ENCODE data around the gene SPPL2B. TPM values are rescaled to one million over a fixed set of nuclear protein-coding genes. Genes with fewer than 3 reads are reported as not detected.
A peak's percentile ranks its signal among the peaks of the same experiment; 100 is the strongest.

Gene SPPL2B
- total RNA-seq, 2 donors from 2014 or later: 22.9 to 33.7 TPM

DNA sequence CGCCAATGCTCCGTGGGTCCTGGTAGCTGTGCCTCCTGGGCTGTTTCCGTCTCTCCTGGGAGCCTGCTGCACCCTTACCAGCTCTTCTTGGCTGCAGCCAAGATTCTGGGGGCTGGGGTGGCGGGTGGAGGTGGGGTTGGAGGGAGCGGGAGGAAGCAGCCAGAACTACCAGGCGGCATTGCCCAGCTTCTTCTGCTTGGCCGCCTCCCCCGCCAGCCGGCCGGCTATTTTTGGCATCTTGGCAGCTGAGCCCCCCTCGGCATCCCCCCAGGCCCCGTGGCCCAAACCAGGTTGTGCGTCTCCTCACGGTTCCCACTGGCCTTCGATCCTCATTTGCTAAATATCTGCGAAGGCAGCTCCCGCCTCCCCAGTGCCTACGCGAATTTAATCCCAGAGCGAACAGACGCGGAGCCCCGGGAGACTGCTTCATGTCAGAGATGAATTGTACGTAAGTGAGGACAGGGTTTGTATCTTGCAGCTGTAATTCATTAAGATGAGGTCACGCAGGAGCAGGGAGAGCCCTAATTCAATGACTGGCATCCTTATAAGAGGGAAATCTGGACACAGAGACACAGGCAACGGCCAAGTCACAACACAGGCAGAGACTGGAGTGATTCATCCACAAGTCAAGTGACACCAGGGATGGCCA, 33.7 kb upstream of the SPPL2B start:
- intact Hi-C loops (cut with DNase I): no loop called here
- peak; percentile 68 to 78 for ATAC-seq
- DNase-seq: peak; percentile 56

DNA sequence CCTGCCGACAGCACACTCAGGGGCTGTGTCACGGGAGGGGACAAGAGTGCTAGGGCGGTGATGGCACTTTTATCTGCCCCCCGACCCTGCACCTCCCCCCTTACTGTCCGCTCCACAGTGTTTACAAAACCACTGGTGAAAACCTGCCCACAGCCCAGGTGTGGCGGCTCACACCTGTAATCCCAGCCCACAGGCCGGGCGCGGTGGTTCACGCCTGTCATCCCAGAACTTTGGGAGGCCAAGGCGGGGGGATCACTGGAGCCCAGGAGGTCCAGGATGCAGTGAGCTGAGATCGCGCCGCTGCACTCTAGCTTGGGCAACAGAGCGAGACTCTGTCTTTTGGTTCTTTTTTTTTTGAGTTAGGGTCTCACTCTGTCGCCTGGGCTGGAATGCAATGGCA, 32.3 kb upstream of the SPPL2B start:
- ATAC-seq (no peak), DNase-seq (no peak)
- intact Hi-C loops (cut with DNase I): no loop called here

DNA sequence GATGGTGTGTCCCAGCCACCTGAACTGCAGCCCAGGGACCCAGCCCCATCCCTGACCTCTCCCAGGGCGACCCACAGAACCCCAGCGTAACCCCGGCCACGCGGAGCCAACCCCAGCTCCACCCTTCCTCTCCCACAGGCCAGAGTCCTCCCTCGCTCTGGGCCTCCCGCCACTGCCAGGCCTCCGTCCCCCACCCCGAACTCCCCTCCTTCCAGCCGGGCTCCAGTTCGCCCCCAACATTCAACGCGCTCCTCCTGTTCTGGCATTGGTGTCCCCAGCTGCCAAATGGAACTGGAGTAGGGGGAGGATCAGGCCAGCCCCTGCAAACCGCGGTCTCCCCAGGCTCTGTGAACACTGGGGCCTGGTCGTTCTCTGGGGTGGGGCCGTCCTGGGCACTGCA, 28.0 kb upstream of the SPPL2B start:
- DNase-seq (no peak), ATAC-seq (no peak)
- intact Hi-C loops (cut with DNase I): no loop called here

DNA sequence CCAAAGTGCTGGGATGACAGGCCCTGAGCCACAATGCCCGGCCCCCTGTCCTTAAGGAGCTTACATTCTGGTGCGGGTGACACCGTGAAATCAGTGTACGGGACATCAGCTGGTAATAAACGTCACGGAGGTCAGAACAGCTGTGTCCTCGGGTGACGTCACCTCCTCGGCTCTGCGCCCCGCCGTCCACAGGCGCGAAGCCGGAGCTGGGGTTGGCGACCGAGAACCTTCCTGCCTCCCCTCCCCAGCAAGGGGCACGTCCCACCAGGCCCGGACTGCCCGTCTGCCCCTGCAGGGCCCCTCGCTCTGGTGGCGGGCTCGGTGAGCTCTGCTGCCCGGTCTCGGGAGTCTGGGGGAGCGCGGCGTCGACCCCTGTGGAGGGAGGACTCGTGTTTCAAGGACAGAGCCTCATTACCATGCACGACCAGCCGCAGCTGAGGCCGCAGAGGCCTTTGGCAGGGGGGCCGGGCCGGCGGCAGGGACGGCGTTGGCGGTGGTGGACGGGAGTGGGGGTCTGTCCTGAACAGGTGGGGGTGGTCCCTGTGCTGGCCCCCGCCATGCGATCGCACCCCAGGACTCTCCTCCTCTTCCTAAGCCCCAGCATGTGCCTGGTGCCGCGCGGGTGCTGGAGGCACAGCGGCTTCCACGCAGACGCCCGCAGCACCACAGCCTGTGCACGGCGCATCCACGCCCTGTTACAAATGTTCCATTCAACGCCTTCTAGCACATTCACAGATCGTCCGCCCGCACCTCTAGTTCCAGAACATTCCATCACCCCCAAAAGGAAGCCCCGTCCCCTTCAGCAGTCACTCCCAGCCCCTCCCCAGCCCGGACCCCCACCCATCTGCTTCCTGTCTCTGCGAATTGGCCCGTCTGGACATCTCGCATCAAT, 25.9 kb upstream of the SPPL2B start:
- intact Hi-C loops (cut with DNase I): no loop called here
- ATAC-seq (peak; percentile 53 to 66), DNase-seq (peak; percentile 72)

DNA sequence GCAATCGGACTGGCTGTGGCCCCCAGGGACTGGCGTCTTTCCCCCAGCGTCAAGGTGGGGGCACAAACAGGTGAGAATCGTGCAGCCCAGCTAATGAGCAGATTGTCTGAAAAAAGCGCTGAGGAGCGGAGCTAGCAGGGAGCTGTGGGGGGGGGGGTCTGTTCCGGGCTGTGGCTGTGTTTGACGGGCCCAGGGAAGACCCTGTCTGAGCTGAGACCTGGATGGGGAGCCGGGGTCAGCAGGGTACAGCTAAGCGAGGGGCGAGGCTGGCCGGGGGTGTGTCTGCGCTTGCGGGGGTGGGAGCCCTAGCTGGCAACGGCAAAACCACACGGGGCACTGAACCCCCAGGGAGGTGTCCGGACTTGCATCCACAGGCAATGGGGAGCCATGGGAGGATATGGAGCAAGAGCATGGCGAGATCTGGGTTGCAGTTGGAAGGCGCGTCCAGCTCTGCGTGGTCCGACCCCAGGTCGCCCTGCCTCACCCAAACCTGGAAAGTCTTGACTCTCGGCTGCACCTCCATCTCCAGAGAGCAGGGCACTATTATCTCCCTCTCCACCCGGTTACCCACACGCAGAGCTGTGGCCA, 25.2 kb upstream of the SPPL2B start:
- ATAC-seq (no peak), DNase-seq (no peak)
- intact Hi-C loops (cut with DNase I): no loop called here

DNA sequence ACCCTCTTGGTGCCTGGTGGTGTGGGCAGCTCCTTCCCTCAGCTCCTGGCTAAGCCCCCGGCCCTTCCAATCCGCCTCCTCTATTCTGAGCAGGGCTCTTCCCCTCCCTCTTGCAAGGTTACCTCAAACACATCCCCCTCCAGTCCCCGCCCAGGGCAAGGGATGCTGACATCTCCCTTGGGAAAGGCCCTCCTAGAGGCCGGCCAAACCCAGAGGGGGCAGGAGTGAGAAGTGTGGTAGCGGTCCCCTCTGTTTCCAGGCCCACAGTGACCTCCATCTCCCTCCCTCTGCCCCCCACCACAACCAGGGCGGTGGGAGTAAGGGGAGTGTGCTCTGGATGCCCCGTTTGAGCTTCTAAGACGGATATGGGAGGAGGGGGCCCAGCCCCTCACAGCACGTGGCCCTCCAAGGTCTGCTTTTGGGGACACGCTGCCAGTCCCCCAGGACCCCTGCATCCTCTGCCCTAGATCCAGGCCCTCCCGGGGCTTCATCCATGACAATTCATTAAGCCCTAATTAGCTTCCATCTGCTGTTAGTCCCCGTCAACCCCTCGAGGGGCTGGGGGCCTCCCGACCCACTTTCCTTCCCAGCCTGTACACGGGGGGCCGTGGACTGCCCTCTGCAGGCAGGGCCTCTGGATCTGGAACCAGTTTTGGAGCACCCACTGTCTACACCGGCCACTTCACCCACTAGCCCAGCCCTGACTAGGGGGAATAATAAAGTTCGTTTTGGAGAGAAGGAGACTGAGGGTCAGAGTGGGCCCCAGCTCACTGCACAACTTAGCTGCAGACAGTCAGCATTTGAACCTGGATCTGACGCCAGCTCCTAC, 22.8 kb upstream of the SPPL2B start:
- DNase-seq (no peak), ATAC-seq (no peak)
- intact Hi-C loops (cut with DNase I): no loop called here

DNA sequence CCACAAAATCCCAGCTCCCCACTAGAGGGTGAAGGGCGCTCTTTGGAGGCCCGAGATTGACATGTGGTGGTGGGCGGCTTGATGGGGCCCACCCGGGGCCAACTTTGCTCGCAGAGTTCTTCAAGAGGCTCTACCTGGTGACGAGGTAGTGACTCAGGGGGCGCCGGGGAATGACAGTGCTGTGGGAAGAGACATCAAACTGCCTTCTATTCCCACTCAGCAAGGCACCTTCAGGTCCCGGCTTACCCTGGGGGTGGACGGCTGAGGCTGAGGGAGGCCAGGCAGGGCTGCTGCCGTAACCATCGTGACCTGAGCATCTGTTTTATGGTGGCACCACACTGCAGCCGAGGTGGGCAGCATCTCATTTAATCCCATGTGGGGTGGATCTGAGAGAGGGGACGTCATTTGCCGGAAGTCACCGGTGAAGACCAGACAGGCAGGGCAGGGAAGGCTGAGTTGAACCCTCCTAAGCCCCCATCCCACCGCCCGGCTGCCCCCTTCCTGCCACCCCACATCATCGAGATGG, 22.1 kb upstream of the SPPL2B start:
- DNase-seq (no peak), ATAC-seq (no peak)
- intact Hi-C loops (cut with DNase I): no loop called here

DNA sequence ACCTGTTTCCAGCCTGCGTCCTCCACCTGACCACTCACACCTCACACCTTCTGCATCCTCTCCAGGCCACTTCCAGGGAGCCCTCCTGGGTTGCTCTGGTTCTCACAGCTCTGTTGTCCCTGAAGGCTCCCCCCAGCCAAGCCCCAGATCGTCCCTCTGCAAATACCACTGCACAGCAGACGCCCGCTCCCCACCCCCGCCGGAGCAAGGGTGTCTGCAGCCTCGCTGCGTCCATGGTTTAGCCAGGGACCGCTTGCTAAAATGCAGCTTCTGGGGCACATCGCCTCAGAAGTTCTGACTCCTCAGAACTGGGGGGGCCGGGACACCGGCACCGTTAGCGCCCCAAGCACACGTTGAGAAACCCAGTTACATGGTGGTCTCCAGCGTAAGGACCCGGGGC, 21.5 kb upstream of the SPPL2B start:
- DNase-seq (no peak), ATAC-seq (no peak)
- intact Hi-C loops (cut with DNase I): no loop called here

DNA sequence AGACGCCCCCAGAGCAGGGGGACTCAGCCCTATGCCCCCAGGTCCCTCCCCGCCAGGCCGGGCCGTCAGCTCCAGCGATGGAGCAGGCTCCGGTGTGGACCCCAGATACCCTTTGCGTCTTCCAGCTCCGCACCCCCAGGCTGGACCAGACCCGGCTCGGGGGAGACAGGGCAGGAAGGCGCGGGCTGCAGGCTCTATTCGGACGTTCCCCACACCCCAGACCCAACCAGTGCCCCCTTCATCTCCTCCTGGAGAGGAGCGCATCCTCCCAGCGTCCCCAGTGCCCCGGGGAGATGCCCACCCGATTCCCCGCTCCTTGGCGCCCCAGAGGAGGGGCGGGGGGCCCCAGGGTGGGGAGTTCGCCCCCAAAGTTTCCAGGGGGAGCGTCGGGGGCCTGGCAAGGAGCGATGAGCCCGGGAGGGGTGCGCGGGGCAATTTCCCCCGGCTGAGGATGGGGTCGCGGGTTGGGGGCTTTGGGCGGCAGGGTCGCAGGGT, 20.9 kb upstream of the SPPL2B start:
- no peak for ATAC-seq
- DNase-seq: no peak
- intact Hi-C loops (cut with DNase I): no loop called here

DNA sequence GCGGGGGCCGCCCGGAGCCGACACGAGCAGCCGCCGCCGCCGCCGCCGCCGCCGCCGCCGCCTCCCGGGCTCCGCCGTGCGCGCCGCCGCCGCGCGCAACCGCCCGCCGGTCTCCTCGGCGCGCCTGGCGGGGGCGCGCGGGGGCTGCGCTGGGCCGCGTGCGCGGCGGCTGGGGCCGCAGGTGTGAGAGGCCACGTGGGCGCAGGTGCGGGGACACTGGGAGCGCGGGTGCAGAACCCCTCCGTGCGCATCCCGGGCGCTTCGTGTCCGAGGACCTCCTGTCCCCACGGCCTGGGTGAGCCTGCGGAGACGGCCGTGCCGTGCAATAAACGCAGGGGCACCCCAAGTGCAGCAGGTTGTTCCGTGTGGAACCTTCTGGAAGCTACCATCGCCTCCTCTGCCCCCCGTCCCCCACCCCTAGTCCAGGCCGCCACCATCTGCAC, 20.3 kb upstream of the SPPL2B start, which contains the start of gene LINGO3:
TSS of gene LINGO3 (minus strand) at position 41 of the 443 bp plus-strand sequence. CDS start 16,378 bp downstream, outside the sequence.
- intact Hi-C loops (cut with DNase I): no loop called here
- DNase-seq: no peak
- ATAC-seq: peak in 1 of 2 donors; percentile 23

DNA sequence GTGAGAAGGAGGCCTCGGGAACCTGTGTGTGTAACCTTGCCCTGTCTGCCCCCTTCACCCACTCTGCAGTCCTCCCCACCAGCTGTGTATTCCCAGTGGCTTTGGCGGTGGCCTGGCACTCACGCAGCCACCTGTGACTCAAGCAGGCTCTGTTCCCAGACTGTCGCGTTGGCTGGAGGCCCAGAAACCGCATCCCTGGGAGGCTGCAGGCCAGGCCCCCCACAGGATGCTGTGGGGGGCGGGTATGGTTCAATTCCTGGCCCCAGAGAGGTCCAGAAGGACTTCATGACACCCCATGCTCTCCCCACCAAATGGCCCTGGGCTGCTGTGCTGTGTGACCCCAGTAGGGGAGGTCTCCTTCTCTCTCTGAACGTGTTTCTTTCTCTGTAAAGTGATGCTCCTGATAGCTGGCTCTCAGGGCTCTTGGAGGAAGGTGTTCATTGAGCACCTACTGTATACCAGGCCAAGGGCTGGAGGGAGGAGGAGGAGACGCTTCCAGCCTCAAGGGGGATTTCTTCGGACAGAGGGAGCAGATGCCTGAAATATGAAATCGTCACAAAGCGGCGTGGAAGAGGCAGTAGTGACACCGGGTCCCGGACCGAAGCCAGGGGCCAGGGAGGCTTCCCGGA, 18.6 kb upstream of the SPPL2B start:
- peak; percentile 21 to 64 for ATAC-seq
- DNase-seq: no peak
- intact Hi-C loops (cut with DNase I): loop anchor here in 1 of 2 donors (10.0 kb wide), 1 partner anchor 155 kb away; the partner anchor contains the start of gene AP3D1

DNA sequence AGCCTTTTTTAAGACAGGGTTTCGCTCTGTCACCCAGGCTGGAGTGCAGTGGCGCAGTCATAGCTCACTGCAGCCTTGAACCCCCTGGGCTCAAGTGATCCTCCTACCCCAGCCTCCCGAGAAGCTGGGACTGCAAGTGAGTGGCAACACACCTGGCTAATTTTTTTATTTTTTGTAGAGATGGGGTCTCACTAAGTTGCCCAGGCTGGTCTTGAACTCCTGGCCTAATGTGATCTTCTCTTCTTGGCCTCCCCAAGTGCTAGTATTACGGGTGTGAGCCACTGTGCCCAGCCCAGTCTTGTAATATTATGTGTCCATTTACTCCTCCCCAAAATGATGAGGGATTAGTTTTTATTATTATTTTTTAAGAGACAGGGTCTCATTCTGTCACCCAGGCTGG, 17.4 kb upstream of the SPPL2B start:
- intact Hi-C loops (cut with DNase I): loop anchor here in 1 of 2 donors (10.0 kb wide), 1 partner anchor 156 kb away; the partner anchor contains the start of gene AP3D1
- DNase-seq (no peak), ATAC-seq (no peak)

DNA sequence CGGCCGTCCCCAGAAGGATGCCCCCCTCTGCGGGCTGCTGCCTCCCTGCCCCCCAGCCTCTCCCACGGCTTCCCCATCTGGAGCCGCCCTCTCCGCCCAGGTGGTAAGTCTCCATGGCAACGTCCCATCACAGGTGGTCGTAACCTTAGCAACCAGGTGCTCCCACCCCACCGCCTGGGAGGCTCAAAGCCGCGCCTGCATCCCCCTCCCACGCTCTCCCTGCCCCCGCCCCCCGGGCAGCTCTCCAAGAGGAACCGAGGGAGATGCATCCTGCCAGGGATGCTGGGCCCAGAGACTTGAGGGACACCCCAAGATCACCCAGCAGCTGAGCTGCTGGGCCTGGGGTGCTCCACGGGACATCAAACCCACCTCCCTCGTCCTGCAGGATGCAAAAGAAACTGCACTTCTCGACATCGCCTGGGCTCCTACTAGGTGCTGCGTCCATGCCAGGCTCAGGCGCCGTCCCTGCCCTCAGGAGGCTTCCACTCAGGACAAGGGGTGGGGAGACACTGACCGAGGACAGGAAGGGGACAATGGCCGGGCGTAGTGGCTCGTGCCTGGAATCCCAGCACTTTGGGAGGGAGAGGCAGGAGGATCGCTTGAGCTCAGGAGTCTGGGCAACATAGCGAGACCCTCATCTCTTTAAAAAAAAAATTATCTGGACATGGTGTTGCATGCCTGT, 15.5 kb upstream of the SPPL2B start:
- ATAC-seq (no peak), DNase-seq (no peak)
- intact Hi-C loops (cut with DNase I): loop anchor here in 1 of 2 donors (10.0 kb wide), 1 partner anchor 158 kb away; the partner anchor contains the start of gene AP3D1

DNA sequence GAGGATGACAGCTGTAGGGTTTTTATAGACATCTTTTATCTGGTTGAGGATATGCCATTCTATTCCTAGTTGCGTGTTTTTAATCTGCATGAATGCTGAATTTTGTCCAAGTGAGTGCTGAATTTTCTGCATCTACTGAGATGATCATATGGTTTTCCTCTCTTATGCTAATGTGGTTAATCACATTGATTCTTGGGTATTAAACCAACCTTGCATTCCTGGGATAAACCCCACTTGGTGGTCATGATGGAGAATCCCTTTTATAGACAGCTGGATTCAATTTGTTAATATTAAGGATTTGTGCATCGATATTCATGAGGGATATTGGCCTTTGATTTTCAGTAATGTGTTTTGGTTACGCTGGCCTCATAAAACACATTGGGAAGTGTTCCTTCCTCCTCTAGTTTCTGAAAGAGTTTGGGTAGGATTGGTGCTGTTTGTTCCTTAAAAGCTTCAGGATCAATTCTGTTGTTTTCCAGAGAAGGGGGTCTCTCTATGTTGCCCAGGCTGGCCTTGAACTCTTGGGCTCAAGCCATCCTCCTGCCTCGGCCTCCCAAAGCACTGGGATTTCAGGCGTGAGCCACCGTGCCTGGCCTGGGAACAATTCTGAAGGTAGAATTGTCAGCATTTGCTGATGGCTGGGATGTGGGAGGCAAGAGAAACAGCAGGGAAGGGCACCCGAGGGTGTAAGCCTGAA, 13.2 kb upstream of the SPPL2B start:
- ATAC-seq (no peak), DNase-seq (no peak)
- intact Hi-C loops (cut with DNase I): loop anchor here (5.0 to 10.0 kb wide), 3 partner anchors 43 to 160 kb away; partner anchors contain the start of gene AP3D1 (in 1 of the 2)

DNA sequence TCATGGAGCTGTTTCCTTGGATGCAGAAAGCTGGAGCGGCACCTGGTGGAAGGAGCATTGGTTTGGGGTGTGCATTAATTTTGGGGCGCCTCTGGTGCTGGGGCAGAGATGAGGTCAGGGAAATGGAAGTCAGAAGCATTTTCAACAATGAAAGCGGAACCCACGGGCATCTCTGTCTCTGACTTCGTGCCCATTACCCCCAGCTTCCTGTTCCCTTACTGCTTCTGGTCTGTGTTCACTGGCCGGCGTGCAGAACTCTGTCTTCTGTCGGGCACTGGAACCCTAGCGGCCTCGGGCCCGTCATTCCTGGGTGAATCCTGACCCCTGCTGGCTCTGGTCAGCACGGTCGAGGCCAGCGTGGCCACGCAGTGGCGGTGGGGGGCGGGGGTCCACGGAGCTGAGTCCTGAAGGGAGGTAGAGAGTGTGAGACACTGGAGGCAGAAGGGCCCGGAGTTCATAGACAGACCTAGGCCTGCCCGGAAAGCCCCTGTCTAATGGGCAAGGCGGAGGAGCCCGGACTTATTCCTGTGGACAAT, 12.6 kb upstream of the SPPL2B start:
- intact Hi-C loops (cut with DNase I): loop anchor here (5.0 to 10.0 kb wide), 3 partner anchors 44 to 161 kb away; partner anchors contain the start of gene AP3D1 (in 1 of the 2)
- peak; percentile 91 to 93 for ATAC-seq
- peak; percentile 75 for DNase-seq

DNA sequence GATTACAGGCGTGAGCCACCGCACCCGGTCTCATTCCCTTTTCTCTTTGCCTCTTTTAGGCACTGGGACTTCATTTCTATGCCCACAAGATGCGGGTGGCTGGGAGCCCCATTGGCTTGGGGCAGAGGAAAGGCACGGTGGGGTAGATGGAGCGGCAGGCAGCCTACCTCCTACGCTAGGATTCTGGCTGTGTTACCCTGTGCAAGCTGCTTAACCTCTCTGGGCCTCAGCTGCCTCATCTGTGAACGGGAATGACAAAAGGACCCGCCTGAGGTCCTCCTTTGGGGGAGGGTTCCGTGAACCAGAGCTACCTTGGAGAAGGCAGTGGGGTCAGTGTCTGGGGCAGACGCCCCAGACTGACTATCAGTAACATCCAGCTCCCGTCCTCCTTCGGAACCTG, 11.2 kb upstream of the SPPL2B start:
- ATAC-seq: no peak
- no peak for DNase-seq
- intact Hi-C loops (cut with DNase I): loop anchor here (5.0 to 10.0 kb wide), 3 partner anchors 45 to 162 kb away; partner anchors contain the start of gene AP3D1 (in 1 of the 2)
